C1 segment of cervical spinal cord (tissue), 14 donors: ENCODE data around the gene SPATA3.
A peak's percentile ranks its signal among the peaks of the same experiment; 100 is the strongest.

Experiments
- DNase-seq, 14 donors: peaks; one replicate each; lab custom pipeline; 2025; lab: John Stamatoyannopoulos, UW

The SPATA3 gene

DNA sequence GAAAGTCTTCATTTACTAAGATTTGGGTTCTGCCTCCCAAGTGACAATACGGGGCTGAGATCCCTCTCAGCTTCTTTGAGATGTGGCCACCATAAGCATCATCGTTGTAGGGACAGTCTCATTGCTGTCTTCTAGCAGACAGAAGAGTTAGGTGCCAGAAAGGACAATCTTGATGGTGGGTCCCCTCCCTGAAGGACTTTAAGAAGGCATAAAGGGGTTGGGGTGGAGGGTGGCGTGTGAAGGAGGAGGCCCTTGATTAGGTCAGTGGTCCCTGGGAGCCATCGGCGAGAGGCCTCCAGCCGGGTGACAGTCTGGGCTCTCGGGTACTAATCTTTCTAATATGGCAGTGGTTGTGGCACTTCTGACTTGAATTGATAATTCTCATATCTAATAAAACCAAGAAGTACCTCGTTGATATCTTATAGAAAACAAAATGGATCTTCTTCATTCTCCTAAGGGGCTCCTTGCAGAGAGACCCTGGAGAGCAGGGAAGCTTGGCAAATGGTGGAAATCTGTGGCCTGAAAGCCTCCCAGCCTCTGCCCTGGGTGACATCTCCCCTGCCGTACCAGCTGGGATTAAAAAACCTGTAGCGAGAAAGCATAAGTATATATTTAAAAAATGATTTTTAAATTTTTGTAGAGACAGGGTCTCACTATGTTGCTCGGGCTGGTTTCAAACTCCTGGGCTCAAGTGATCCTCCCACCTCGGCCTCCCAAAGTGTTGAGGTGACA is 53.5 kb downstream of the SPATA3 start:
- no peak for DNase-seq

DNA sequence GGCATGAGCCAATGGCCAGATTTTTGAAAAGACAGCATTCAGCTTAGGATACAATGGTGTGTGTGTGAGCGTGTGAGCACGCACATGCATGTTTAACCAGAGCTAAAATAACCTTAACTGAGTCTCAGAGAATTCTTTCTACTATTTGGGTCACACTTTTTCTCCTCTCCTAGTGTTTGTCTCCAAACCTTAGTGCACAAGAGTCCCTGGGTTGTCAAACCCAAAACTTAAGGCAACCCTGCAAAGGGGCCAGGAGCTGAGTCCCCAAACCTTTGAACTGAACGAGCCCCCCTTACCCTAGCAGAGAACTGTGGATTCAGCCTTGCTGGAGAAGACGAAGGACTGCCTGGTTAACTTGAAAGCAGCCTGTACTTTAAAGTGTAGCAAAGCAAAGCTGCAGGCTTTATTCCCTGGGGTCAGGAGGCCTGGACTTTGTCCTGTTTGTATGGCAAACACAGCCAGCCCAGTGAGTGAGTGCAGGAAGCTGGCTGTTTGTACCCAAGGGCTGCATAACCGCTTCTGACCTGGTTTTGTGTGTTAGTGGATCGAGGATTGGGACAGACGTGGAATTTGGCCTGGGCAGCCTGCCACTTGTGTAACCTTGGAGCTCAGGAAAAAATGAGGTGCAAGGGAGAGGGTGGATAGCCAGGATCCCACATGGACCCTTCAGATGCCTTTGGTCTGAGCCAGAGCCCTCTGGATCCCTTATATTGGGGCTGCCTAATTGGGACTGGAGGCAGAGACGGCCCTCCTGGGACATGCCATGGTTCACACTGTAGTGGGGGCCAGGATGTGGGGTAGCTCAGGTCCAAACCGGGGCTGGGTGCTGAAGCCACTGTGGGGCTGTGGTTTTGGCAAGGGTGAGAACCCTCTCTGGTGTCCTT is 54.3 kb downstream of the SPATA3 start:
- DNase-seq: peak in 5 of 14 donors; percentile 14 to 61 (median 55)

DNA sequence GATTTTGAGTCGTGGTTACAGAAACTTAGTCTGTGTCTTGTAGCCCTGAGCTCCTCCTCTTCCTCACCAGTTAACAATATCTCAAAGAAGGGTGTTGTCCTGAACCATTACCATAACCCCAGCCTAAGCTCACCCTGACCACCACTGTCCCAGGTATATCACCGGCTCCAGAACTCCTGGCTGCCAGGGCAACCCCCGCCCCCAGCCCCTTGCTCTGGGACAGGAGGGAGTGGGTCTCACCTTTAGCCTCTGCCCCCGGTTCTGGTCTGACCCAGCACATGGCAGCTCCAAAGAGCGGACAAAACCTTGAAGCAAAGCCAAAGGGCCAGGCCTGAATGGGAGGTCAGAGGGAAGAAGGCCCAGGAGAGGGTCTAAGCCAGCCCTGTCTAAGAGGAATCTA is 55.2 kb downstream of the SPATA3 start:
- DNase-seq: no peak

DNA sequence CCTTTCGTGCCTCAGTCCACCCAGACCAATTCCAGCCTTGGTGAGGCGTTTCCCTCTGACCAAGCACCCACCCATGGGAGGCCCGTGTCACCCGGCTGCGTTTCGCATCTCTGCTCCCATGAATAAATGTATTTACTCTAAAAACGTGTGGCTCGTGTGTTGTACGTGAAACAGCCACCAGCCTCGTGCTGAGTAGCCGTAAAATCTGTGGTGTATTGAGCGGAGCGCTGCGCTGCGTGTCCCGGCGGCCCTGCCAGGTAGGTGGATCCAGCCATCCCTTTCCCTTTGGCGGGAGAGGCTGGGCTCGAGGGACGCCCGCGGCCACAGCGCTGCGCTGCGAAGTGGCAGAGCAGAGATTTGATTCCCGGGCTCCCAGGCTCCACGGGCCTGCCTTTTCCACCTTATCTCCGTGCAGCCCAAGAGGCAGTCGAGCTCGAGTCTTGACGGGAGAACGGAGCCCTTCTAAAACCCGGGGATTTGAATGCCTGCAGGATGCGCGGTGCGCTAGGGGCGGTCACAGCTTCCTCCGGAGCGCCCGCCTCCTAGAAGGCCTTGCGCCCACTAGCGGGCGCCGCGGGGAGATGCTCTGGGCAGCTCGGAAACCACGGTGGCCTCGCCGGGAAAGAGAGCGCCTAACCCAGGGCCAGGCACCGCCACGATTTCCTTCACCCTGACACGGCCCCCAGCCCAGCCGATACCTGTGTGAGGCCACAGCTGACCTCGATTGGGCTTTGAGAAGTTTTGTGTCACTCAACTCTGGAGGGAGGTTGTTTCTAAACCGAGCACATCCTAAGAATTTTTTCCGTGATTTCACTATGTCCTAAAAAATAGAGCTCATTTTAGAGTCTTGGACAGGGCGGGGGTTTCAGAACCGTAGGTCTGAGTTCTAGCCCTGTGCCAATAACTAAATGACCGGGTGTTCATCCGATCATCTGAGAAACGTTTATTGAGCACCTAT is 56.9 kb downstream of the SPATA3 start:
- peak in 13 of 14 donors; percentile 38 to 84 (median 75) for DNase-seq

DNA sequence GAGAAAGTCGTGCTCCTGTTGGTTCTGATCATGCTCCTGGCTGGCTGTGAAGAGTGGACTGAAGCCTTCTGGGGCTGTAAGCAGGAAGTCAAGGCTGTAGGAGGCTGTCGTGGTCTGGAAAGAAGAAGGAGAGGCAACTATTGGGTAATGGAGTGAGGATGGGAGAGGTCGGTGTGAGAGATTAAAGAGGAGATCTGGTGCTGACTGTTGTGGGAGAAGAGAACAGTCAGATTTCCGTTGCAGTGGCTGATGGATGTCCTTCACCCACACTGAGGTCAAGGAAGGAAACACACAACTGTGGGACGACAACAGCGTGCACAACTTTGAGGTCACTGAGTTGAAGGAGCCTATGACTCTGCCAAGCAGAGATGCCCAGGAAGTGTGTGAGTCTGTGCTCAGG is 57.9 kb downstream of the SPATA3 start:
- DNase-seq: no peak

DNA sequence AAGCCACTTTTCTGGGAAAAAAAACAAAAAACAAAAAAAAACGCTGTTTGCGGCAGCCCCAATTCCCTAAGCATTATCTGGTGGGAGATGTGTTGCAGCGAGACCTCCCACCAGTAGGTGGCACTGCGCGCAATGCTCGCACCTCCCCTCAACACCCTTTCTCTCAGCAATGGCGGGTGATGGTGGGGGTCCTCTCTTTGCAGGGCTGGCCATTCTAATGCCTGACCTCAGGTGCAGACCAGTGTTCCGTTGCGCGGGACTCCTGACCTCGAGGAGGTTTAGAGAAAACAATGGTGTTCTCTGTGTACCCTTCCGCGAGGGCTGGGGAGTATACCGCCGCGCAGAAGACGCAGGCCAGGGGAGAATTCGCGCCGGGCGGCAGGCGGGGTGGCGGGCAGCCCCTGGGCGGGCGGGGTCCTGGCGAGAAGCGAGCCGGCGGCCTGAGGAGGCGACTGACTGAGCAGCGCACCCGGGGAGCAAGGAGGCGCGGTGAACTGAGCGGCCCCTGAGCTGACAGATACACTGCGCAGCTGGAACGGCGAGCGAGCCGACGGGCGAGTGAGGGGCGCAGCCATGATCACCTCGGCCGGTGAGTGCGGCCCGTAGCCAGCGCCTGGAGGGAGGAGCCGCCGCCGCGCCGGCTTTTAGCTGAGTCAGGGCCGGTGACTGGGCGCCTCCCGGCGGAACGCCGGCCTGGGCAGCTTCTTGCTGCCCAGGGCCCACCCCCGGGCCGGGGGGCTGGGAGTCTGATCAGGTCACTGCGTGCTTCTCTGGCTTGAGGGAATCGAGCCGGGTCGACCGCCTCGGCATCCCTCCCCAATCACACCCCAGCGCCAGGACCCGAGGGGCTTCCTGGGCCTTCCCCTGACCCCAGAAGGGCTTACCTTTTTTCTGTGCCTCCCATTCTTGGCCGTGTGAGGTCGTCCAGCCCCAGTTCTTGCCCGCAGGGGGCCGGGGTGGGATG is 60.8 kb downstream of the SPATA3 start, which contains the start of gene PSMD1:
TSS of gene PSMD1 (plus strand) at position 415 of the 964 bp plus-strand sequence. CDS start at position 574, 159 bp downstream.
- DNase-seq: peak; percentile 86 to 98 (median 94)

DNA sequence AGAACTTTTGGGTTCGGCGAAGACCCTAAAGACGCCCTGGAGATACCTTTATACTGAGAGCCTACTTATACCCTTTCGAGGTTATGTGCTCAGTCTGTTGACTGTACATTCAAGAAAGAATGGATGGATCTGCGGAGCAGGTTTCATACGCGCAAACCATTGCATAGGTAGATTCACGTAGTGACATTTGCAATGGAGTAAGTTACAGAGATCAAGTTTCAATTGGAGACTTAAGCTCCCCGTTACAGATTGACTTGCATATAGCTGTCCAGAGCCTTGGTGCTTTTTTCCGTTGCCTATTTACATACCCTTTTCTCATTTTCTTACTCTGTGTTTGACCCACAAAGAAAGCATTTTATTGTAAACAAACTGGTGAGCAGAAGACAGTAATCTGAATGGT is 61.7 kb downstream of the SPATA3 start:
- DNase-seq: no peak
